Measurements from ENCODE around the gene RHBDF1. TPM values are rescaled to one million over a fixed set of nuclear protein-coding genes. Genes with fewer than 3 reads are reported as not detected.

RHBDF1 gene
- total RNA-seq, 1 donor from 2014 or later: 55.5 TPM

- H3K4me3 ChIP-seq (ENCODE audit: insufficient read depth, low read depth, low read length): no peak overlapping the region
- no peak for DNase-seq (ENCODE audit: low read depth)
- Mint-ChIP-seq H3K4me3 (ENCODE audit: unreplicated experiment) (no peak overlapping the region), H3K9me3 (ENCODE audit: unreplicated experiment) (no peaks in the 10 kb centered on the region), H3K4me1 (ENCODE audit: low read depth, unreplicated experiment) (peaks cover 20% of the 10 kb centered on the region), H3K27ac (ENCODE audit: unreplicated experiment) (no peak overlapping the region), H3K27me3 (ENCODE audit: low read depth, unreplicated experiment) (no peaks in the 10 kb centered on the region), H3K36me3 (ENCODE audit: low read depth, unreplicated experiment) (peaks cover 10% of the 10 kb centered on the region)
- H3K9me3 ChIP-seq (ENCODE audit: insufficient read depth, low read depth, low read length): no peaks in the 10 kb centered on the region
- H3K4me2 ChIP-seq (ENCODE audit: low read length): no peak overlapping the region
- no peaks in the 10 kb centered on the region for H3K27me3 ChIP-seq (ENCODE audit: insufficient read depth, low read length)
- peaks cover 20% of the 10 kb centered on the region for H3K4me1 ChIP-seq (ENCODE audit: insufficient read depth, low read length)
- peaks cover 58% of the 10 kb centered on the region for H3K79me2 ChIP-seq (ENCODE audit: insufficient read depth, low read length)
- no peak overlapping the region for H3K9ac ChIP-seq (ENCODE audit: low read length)
- peaks cover 82% of the 10 kb centered on the region for H4K20me1 ChIP-seq (ENCODE audit: insufficient read depth, low read length)
- H3K36me3 ChIP-seq (ENCODE audit: insufficient read depth, low read length): peaks cover 3% of the 10 kb centered on the region
- TF ChIP-seq EZH2 (IDR thresholded peaks at IDR 0.05; ENCODE audit: insufficient read depth, low read length) (no peak), CTCF (IDR thresholded peaks at IDR 0.05; ENCODE audit: insufficient read depth, low read depth, low read length) (no peak)
- no peak overlapping the region for H3K27ac ChIP-seq (ENCODE audit: low read depth, low read length)
- no peak for FAIRE-seq
- no peak overlapping the region for H2AFZ ChIP-seq (ENCODE audit: low read depth, low read length)
Measured at GRCh38 chr16:66309-67182, 5.9 kb downstream of the RHBDF1 start.

- peaks cover 76% of the 10 kb centered on the region for H4K20me1 ChIP-seq (ENCODE audit: insufficient read depth, low read length)
- DNase-seq (ENCODE audit: low read depth): no peak
Measured at GRCh38 chr16:65745-66144, 6.7 kb downstream of the RHBDF1 start.

More at GRCh38 chr16:65745-66144, 6.7 kb downstream of the RHBDF1 start:
- H3K27ac Mint-ChIP-seq (ENCODE audit: unreplicated experiment): no peak overlapping the region
- peaks cover 18% of the 10 kb centered on the region for H3K4me1 Mint-ChIP-seq (ENCODE audit: low read depth, unreplicated experiment)
- Histone ChIP-seq H2AFZ (ENCODE audit: low read depth, low read length) (no peak overlapping the region), H3K9me3 (ENCODE audit: insufficient read depth, low read depth, low read length) (no peaks in the 10 kb centered on the region), H3K4me3 (ENCODE audit: insufficient read depth, low read depth, low read length) (no peak overlapping the region), H3K79me2 (ENCODE audit: insufficient read depth, low read length) (peaks cover 50% of the 10 kb centered on the region), H3K27me3 (ENCODE audit: insufficient read depth, low read length) (no peaks in the 10 kb centered on the region), H3K27ac (ENCODE audit: low read depth, low read length) (no peak overlapping the region), H3K9ac (ENCODE audit: low read length) (no peak overlapping the region), H3K36me3 (ENCODE audit: insufficient read depth, low read length) (peaks cover 6% of the 10 kb centered on the region), H3K4me2 (ENCODE audit: low read length) (no peak overlapping the region), H3K4me1 (ENCODE audit: insufficient read depth, low read length) (peaks cover 12% of the 10 kb centered on the region)
- H3K4me3 Mint-ChIP-seq (ENCODE audit: unreplicated experiment): no peak overlapping the region
- H3K27me3 Mint-ChIP-seq (ENCODE audit: low read depth, unreplicated experiment): no peaks in the 10 kb centered on the region
- H3K36me3 Mint-ChIP-seq (ENCODE audit: low read depth, unreplicated experiment): peaks cover 11% of the 10 kb centered on the region
- no peak for FAIRE-seq
- TF ChIP-seq EZH2 (IDR thresholded peaks at IDR 0.05; ENCODE audit: insufficient read depth, low read length) (no peak), CTCF (IDR thresholded peaks at IDR 0.05; ENCODE audit: insufficient read depth, low read depth, low read length) (peak; percentile 79)
- no peaks in the 10 kb centered on the region for H3K9me3 Mint-ChIP-seq (ENCODE audit: unreplicated experiment)
